Measurements from ENCODE around the gene PHACTR3.

PHACTR3 gene

DNA sequence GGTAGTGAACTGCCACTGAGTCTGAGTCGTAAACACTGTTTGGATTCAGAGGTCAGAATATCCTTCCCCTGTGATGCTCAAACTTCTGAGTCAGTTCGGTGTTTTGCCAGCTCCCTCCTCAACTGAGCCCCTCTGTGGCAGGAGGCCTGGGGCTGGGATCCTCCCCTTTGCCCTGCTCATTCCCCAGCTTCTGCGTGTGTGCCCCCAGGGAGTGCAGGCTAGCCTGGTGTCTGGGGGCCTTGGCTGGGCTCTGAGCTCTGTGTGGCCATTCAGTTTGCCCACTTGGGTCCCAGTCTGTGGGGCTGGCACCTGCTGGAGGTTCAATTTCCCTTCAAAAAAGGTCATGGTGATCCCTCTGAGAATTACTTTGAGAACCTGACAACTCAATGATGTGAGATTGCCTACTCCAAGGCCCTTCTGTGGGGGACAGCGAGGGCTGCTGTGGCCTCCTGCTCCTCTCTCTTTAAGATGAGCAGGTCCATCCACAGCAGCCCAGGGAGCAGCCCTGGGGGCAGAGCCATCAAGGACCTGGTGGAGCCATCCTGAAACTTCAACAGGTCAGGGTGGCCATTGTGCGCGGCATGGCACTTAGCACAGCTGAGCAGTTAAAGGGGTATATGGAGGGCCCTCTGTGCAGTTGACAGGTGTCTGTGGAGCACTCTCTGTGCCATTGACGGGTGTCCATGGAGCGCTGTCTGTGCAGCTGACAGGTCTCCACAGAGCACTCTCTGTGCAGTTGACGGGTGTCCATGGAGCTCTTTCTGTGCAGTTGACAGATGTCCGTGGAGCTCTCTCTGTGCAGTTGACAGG, 181.9 kb downstream of the PHACTR3 start:
- CTCF ChIA-PET: interaction anchor here (5.7 kb wide), 1 partner anchor 65 kb away, joined by 49 read pairs; no protein-coding TSS in a partner anchor
- POLR2A ChIA-PET: no interaction called here
- no peak overlapping the region for H3K4me3 ChIP-seq (ENCODE audit: low read depth, low read length)
- TF ChIP-seq, protein P1, sequence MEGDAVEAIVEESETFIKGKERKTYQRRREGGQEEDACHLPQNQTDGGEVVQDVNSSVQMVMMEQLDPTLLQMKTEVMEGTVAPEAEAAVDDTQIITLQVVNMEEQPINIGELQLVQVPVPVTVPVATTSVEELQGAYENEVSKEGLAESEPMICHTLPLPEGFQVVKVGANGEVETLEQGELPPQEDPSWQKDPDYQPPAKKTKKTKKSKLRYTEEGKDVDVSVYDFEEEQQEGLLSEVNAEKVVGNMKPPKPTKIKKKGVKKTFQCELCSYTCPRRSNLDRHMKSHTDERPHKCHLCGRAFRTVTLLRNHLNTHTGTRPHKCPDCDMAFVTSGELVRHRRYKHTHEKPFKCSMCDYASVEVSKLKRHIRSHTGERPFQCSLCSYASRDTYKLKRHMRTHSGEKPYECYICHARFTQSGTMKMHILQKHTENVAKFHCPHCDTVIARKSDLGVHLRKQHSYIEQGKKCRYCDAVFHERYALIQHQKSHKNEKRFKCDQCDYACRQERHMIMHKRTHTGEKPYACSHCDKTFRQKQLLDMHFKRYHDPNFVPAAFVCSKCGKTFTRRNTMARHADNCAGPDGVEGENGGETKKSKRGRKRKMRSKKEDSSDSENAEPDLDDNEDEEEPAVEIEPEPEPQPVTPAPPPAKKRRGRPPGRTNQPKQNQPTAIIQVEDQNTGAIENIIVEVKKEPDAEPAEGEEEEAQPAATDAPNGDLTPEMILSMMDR (IDR thresholded peaks at IDR 0.05; ENCODE audit: insufficient read depth, low read length, missing control alignments): no peak
- DNase-seq (ENCODE audit: low read depth, low spot score): no peak

DNA sequence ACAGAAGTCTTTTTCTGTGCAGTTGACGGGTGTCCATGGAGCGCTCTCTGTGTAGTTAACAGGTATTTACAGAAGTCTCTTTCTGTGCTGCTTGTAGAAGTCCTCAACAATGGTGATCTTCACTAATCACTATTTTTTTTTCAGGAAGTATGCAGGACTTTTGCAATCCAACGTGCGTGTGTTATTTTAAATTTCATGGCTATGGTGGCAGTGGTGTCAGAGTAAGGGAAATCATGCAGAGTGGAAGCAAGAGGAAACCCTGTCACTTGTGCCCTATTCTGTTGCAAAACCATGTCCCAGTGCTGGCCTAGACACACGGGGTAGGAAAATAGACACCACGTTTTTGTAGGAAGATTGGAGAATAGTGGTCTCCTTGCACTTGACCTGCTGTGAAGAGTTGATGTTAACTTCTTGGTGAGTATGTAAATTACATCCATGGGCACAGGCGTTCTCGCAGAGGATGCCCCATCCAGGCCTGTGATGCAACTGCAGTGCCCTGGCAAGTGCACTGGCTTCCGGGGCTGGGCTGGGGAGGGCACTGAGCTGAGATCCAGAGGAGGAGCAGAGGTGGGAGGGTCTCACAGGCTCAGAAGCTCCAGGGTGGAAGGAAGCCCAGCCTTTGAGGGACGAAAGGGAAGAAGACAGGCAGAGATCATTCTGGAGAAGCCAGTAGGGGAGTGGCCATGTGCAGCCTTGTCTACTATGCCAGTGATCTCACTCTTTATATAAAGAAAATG, 182.6 kb downstream of the PHACTR3 start:
- ChIA-PET CTCF (interaction anchor here (0.8 kb wide), 1 partner anchor 10 kb away, joined by 3 read pairs; no protein-coding TSS in a partner anchor), POLR2A (no interaction called here)
- no peak overlapping the region for H3K4me3 ChIP-seq (ENCODE audit: low read depth, low read length)
- TF ChIP-seq, protein P1 (IDR thresholded peaks at IDR 0.05; ENCODE audit: insufficient read depth, low read length, missing control alignments): no peak
- no peak for DNase-seq (ENCODE audit: low read depth, low spot score)

DNA sequence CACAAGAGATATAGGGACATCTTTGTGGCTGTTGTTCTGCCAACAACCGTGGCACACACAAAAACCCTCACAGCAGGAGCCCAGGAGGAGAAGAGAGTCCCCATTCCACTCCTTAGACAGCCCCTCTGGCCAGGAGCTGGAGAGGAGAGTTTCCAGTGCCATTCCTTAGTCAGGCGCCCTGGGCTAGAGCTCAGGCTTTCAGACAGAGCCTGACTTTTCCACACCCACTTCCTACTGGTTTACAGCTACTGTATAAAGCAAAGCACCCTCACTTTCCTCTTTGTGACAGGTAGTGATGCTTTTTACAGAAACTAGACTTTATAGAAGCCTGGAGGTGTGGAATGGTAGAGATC, 183.2 kb downstream of the PHACTR3 start:
- no peak overlapping the region for H3K4me3 ChIP-seq (ENCODE audit: low read depth, low read length)
- no peak for DNase-seq (ENCODE audit: low read depth, low spot score)
- ChIA-PET CTCF (interaction anchor here (0.8 kb wide), 1 partner anchor 10 kb away, joined by 3 read pairs; no protein-coding TSS in a partner anchor), POLR2A (no interaction called here)
- TF ChIP-seq, protein P1 (IDR thresholded peaks at IDR 0.05; ENCODE audit: insufficient read depth, low read length, missing control alignments): no peak

DNA sequence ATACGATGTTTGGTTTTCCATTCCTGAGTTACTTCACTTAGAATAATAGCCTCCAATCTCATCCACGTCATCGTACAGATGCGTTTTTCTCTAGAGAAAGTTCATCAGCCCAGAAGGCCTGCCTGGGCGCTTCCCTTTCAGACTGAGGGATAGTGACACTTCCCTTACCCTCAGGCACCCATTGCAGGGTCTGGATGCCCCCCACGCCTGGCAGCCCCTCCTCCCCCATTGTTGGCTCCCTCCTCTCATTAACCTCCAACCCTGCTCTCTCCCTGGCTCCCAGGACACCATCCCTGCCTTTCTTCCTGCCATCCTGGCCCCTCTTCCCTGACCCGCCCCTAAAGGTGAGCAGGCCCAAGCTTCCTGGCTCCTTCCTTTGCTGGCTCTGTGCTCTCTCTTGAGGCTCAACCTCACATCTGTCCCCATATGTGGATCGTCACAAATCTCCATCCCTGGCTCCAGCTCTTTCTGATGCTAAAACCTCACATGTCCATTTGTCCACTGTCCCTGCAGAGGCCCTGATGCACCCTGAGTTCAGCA, 183.9 kb downstream of the PHACTR3 start:
- H3K4me3 ChIP-seq (ENCODE audit: low read depth, low read length): no peak overlapping the region
- DNase-seq (ENCODE audit: low read depth, low spot score): no peak
- TF ChIP-seq, protein P1 (IDR thresholded peaks at IDR 0.05; ENCODE audit: insufficient read depth, low read length, missing control alignments): no peak
- CTCF ChIA-PET: interaction anchor here (1.2 kb wide), 1 partner anchor 63 kb away, joined by 3 read pairs; no protein-coding TSS in a partner anchor
- POLR2A ChIA-PET: no interaction called here

DNA sequence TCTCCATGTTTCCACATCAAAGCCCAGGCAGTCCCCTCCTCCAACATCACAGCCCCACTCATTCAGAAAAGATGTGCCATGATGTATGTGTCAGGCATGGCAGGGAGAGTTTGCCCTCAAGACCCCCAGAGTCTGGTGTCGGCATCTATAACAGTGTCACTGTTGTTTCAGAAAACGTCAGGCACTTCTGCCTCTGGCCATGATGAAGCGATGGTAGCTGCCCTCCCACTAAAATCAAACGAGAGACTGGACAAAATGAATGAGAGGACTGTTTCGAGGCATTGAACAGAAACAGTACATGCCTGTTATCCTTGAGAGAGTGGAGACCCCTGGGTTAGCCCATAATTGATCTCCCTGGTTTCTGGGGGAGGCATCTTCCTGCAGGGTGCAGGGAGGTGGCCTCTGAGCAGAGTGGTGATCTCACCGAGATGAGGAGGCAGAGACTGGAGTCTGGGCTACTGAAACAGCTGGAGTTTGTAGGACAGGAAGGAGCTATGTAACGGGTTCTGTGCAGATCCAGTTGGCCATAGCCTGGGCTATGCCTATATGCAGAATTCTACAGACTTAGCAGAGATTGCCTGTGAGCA, 184.6 kb downstream of the PHACTR3 start:
- no peak overlapping the region for H3K4me3 ChIP-seq (ENCODE audit: low read depth, low read length)
- TF ChIP-seq, protein P1 (IDR thresholded peaks at IDR 0.05; ENCODE audit: insufficient read depth, low read length, missing control alignments): no peak
- POLR2A ChIA-PET: no interaction called here
- CTCF ChIA-PET: interaction anchor here (1.2 kb wide), 1 partner anchor 62 kb away, joined by 3 read pairs; no protein-coding TSS in a partner anchor
- DNase-seq (ENCODE audit: low read depth, low spot score): no peak
